HuH-7 (cell line): Measurements from ENCODE around the gene SLC2A14.
A peak's percentile ranks its signal among the peaks of the same experiment; 100 is the strongest.
"Not testable (repeated sequence)": the region's sequence is repeated elsewhere in the genome, so short reads cannot be mapped to it uniquely, and the experiment has no call there.

ENCODE experiments used
- DNase-seq: peaks from one replicate; pipeline ENCODE4 v3.0.0; 2011; ENCODE audit warnings: low spot score

SLC2A14 gene

GRCh38 chr12:7872566-7873319, at the start of gene SLC2A14:
Gene SLC2A14 (minus strand): TSS chr12:7872915. CDS start chr12:7869880, 3,035 bp downstream.
- no peak for DNase-seq

DNA sequence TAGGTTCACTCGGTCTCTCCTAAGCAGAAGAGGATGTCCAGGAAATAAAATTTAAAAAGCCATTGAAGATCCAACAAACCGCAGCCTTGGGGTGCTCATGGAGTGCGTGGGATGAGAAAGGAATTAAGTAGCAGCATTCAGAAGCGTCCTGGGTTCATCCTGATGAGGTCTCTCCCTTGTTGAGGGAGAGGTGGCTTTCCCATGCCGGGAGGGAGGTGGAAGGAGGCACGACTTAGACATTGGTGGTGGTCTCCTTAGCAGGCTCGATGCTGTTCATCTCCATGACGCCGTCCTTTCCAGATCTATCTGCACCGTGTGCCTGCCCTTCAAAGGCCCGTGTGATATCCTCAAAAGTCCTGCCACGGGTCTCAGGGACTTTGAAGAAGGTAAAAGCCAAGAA, 48.5 kb upstream of the SLC2A14 start:
- DNase-seq, result not testable (repeated sequence)

GRCh38 chr12:7918268-7918590, 45.5 kb upstream of the SLC2A14 start:
- DNase-seq, result not testable (repeated sequence)

DNA sequence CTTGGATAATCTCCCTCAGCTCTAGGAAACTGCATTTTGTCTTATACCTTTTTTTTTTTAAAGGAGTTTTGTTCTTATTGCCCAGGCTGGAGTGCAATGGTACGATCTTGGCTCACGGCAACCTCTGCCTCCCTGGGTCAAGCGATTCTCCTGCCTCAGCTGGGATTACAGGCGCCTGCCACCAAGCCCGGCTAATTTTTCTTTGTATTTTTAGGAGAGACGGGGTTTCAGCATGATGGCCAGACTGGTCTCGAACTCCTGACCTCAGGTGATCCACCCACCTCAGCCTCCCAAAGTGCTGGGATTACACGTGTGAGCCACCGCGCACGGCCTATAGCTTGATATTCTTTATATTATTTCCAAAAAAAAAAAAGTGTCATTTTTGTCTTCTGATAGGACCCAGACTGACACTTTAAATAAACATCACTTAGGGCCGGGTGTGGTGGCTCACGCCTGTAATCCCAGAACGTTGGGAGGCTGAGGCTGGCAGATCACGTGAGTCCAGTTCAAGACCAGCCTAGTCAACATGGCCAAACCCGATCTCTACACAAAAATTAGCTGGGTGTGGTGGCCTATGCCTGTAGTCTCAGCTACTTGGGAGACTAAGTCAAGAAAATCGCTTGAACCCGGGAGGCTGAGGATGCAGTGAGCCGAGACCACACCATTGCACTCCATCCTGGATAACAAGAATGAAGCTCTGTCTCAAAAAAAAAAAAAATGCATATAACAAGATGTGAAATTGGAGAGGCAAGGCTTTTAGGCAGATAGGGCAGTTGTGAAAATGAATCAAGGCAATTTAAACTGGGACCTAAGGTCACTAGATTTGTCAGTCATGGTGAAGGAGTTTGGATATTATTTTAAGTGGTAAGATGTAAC, 44.9 kb upstream of the SLC2A14 start:
- DNase-seq, result no peak

GRCh38 chr12:7916936-7917335, 44.2 kb upstream of the SLC2A14 start:
- no peak for DNase-seq

DNA sequence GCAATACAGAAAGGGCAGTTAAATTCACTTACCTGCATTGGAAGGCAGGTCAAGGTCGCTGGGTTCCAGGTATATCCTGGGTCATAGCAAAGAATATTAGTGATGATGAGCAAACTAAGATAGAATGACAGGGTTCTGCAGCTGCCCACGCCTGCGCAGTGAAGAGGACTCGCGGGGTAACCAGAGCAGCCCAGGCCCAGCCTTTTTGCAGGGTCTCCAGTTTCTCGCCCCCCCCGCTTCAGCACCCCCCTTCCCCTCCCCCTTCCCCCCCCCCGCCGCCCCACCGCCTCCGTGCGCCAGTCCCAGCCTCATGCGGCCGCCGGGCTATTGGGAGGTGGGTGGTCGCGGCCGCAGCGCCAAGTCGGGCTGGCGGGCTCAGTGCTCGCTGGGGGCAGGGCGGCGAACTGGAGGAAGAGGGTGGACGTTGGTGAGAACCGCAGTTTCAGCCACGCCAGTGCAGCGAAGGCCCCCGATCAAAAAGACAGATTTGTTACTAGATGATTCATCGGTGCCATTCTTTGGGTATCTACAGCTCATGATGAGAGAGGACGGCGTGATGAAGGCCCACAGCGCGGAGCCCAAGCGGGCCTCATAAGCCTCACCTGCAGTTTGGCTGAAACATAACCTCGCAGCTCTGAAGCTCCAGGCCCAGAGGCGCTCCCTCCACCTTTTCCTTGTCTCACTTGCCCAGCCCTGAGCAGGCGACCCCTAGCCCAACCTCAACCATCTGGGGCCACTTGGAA, 43.1 kb upstream of the SLC2A14 start:
- DNase-seq, result no peak

GRCh38 chr12:7910106-7910505, 37.4 kb upstream of the SLC2A14 start:
- not testable (repeated sequence) for DNase-seq

GRCh38 chr12:7907009-7907408, 34.3 kb upstream of the SLC2A14 start:
- peak; percentile 88 for DNase-seq

- DNase-seq, result not testable (repeated sequence)
These were observed 33.6 kb upstream of the SLC2A14 start for GRCh38 chr12:7906303-7906702.

DNA sequence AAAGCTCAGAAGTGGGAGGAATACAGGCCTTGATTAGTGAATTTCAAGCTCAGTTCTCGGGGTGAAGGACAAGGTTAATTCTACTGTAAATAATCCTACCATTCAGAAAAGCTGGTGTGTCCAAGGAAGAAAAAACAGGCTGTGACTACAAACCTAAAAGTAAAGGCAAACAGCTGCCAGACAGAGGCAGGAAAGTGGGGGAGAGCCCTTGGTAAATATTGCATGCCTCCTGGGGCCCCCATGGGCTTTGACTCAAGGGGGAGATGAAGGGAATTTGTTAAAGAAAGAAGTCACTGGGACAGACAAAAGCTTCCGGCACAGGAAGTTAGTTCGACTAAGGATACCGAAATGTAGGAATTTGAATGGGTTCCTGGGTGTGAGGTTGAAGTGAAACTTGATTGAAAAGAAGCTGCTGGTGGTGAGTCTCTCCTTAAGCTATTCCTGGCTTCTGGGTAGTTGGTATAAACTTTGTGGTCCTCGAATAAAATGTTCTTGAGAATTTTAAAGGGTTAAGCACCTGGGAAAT, 32.9 kb upstream of the SLC2A14 start:
- not testable (repeated sequence) for DNase-seq

DNA sequence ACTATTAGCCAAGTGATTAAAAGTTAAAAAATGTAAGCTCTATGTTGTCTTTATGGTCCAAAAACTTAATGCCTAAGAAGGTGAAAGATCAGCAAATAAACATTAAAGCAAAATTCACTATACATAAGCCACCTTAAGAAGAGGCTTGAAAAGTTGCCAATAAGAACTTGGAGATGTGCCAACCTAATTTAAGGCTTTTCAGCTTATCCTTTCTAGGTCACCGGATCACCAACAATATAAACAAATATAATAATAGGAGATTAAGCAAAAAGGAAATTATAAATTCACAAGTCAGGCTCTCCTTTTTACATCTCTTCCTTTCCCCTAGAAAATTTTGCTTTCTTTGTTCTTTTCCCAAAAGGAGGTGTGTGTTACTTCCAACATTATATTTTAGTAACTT, 32.4 kb upstream of the SLC2A14 start:
- DNase-seq, result no peak

DNA sequence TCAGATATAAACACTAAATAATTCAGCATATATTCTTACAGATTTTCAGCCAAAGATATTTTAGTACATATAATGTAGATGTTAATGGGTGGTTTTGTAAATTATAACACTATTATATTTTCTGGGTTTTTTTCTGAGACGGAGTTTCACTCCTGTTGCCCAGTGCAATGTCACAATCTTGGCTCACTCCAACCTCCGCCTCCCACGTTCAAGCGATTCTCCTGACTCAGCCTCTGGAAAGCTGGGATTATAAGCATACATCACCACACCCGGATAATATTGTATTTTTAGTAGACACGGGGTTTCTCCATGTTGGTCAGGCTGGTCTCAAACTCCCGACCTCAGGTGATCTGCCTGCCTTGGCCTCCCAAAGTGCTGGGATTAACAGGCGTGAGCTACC, 29.7 kb upstream of the SLC2A14 start:
- DNase-seq, result not testable (repeated sequence)

DNA sequence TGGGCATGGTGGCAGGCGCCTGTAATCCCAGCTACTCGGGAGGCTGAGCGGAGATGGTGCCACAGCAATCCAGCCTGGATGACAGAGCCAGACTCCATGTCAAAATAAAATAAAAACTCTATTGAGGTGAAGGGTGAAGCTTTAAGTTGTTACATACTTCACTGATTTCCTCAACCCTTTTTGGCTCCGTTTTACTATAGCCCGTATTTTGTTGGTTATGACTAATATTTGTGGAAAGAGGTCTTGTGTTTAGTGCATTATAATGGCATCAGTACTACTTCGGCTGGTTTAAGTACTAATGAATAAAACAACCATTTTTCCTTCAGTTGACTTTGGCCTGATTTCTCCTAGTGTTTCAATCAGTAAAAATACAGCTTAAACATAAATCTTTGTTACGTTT, 27.0 kb upstream of the SLC2A14 start:
- DNase-seq, result no peak

DNA sequence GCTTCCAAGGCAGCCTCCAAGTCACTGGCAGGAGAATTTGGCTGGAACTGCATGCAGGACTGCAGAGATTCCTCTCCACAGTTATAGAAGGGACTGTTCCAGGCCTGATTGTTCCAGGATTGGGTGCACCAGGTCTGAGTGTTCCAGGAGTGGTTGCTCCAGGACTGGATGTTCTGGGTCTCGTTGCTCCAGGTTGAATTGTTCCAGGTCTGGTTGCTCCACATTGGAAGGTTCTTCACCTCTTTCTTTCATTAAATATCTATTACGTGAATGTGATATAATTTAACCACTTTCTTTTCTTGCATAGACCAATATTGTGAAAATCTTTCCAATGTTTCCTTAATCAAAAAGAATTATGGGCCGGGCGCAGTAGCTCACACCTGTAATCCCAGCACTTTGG, 24.0 kb upstream of the SLC2A14 start:
- not testable (repeated sequence) for DNase-seq

GRCh38 chr12:7892186-7892980, 19.7 kb upstream of the SLC2A14 start:
- no peak for DNase-seq

- DNase-seq, result no peak
These were observed 12.0 kb upstream of the SLC2A14 start for GRCh38 chr12:7884689-7885088.

DNA sequence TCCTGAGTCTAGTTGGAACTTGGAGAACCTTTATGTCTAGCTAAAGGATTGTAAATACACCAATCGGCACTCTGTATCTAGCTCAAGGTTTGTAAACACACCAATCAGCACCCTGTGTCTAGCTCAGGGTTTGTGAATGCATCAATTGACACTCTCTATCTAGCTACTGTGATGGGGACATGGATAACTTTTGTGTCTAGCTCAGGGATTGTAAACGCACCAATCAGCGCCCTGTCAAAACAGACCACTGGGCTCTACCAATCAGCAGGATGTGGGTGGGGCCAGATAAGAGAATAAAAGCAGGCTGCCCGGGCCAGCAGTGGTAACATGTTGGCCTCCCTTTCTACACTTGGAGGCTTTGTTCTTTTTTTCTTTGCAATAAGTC, 9.0 kb upstream of the SLC2A14 start:
- DNase-seq, result not testable (repeated sequence)

GRCh38 chr12:7880952-7881735, 8.4 kb upstream of the SLC2A14 start:
- DNase-seq, result not testable (repeated sequence)

- DNase-seq, result no peak
These were observed 6.5 kb upstream of the SLC2A14 start for GRCh38 chr12:7879246-7879645.

DNA sequence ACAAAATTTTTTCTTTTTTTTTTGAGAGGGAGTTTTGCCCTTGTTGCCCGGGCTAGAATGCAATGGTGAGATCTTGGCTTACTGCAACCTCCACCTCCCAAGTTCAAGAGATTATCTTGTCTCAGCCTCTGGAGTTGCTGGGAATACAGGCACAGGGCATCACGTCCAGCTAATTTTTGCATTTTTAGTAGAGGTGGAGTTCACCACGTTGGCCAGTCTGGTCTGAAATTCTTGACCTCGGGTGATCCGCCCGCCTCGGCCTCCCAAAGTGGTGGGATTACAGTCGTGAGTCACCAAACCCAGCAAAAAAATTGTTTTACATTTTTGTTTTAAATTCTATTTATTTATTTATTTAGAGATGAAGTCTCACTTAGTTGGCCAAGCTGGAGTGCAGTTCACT, 4.7 kb upstream of the SLC2A14 start:
- DNase-seq, result no peak

DNA sequence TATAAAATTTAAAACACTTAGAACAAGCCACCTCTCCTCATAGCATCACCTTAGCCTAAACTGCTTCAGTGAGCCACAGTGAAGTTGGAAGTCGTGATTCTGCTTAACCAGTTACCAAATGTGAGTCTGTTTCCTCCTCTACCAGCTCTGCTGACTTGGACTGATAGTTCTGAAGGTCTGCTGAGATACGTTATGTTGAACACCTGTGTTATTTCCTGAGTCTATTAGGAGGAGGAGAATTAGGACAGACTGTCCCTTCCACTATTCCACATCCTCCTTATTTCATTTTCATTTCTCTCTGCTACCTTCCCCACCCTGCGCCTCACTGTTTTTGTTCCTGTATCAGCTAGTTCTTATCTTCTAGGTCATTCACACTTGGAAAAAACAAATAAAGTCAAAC, 2.4 kb downstream of the SLC2A14 start:
- no peak for DNase-seq
